ENCODE measurements around the gene COG5. TPM values are rescaled to one million over a fixed set of nuclear protein-coding genes. Genes with fewer than 3 reads are reported as not detected.
"Not testable (repeated sequence)": the region's sequence is repeated elsewhere in the genome, so short reads cannot be mapped to it uniquely, and the experiment has no call there.

COG5 gene
- total RNA-seq, 1 donor from 2014 or later: 47.8 TPM

- no peak for DNase-seq
Measured at GRCh38 chr7:107269790-107270189, 293.9 kb downstream of the COG5 start.

GRCh38 chr7:107268594-107268993, 295.1 kb downstream of the COG5 start:
- DNase-seq: no peak

- no peak for DNase-seq
Measured at GRCh38 chr7:107267138-107267537, 296.6 kb downstream of the COG5 start.

GRCh38 chr7:107264723-107265122, 299.0 kb downstream of the COG5 start:
- DNase-seq: no peak

DNA sequence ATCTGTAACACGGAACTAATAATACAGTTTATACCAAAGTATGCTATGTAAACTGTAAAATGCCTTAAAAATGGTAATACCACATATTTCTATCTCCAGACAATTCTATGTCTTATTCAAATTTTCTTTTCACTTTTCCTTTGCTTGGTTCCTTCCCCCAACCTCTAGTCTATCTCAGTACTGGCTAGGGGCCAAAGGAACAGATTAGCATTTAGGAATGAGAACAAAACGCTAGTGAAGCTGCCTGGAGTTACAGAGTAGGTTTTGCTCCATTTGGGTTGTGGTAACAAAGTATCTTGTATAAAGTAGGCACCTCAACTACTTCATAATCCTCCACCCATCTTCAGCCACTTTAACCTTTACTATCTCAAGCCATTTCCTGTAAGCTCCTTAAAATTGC, 300.9 kb downstream of the COG5 start:
- DNase-seq: no peak

DNA sequence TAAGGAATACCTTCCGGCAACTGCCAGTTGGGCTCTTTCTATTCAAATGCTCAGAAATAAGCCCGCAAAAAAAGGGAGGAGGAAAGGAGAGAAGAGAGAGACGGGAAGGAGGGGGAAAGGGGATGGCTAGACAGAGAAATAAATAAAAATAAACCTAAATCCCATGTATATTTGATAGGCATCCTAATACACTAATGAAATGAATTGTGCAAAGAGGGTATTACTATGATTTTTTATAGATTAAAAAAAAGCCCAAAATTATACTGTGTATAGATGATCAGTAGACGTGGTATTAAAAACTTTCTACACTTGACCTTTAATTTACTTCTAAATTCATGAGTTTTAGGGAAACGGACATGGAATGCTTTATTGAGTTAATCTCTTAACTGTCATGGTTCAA, 305.0 kb downstream of the COG5 start:
- DNase-seq: no peak

DNA sequence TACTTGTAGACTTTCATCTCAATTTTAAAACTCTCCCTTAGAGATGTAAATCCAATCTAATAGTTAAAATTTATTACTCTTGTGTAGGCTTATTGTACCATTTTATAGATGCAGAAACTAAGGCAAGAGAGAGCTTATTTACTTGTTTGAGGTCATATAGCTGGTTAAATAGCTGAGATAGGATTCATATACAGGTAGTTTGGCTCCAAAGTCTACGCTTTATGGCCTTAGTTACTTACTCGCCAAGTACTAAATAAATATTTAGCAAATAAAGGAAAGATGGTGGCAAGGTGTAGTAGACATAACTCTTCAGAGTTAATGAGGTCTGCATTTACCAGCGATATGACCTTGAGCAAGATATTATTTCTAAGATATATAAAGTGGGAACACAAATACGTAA, 308.1 kb downstream of the COG5 start:
- DNase-seq: no peak

DNA sequence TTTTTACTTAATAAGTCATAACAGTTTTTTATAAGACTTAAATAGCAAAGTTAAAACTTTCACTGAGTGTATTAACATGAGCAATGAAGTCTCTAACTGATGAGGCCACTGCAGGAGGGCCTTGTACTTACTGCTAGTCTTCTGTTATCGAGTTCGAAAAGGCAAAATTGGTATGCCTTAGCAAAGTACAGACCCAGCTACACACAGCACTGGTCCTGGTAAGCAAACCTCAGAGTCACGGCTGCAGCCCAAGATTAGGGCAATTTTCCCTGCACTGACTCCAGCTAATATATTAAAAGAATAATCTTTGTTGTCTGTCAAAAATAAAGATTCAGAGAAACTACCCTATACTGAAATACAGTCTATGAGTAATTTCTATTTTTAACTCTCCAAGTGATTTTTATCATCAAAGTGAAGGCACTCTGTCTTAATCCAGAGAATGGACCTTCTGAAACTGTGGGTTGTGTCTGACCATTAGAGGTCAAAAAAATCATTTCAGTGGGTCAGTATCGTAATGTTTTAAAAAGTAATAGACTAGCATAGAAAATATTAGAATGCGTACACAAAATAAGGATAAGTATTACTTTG, 309.2 kb downstream of the COG5 start:
- no peak for DNase-seq

DNA sequence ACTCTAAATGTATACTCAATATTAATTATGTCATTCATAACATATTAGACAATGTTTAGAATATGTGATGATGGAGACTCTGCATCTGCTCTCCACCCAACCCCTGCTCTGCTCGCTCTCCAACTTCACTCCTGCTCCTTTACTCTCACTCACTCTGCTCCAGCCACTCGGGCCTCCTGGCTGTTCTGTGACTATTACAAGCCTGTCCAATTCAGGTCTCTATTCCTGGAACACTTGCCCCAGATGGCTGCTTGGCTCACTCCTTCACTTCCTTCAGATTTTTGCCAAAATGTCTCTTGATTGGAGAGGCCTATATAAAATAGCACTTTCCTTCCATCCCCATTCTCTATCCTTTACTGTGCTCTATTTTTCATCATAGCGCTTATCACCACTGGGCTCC, 310.1 kb downstream of the COG5 start:
- DNase-seq: no peak

DNA sequence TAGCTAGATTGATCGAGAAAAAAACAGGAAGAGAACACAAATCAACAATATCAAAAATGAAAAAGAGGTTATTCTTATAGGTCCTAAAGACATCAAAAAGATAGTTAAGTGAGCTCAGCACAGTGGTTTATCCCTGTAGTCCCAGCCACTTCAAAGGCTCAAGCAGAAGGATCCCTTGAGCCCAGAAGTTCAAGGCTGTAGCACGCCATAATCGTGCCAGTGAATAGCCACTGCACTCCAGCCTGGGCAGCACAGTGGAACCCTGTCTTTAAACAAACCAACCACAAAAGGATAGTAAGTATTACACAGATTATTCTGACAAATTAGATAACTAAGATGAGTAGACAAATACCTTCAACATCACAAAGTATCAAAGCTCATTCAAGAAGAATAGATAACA, 311.8 kb downstream of the COG5 start:
- DNase-seq: no peak

- DNase-seq: no peak
Measured at GRCh38 chr7:107248551-107249316, 315.0 kb downstream of the COG5 start.

DNA sequence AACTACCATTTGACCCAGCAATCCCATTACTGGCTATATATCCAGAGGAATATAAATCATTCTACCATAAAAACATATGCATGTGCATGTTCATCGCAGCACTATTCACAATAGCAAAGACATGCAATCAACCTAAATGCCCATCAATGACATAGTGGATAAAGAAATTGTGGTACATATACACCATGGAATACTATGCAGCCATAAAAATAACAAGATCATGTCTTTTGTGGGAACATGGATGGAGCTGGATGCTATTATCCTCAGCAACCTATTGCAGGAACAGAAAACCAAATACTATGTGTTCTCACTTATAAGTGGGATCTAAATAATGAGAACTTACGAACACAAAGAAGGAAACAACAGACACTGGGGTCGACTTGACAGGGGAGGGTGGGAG, 316.9 kb downstream of the COG5 start:
- not testable (repeated sequence) for DNase-seq

DNA sequence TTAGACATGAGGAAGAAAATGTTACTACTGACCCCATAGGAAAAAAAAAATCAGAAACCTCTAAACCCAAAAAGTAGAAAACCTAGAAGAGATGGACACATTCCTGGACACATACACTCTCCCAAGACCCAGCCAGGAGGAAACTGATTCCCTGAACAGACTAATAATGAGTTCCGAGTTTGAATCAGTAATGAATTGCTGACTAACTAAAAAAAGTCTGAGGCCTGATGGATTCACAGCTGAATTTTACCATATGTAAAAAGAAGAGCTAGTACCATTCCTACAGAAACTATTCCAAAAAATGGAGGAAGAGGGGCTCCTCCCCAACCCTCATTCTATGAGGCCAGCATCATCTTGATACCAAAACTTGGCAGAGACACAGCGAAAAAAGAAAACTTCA, 319.1 kb downstream of the COG5 start:
- no peak for DNase-seq

DNA sequence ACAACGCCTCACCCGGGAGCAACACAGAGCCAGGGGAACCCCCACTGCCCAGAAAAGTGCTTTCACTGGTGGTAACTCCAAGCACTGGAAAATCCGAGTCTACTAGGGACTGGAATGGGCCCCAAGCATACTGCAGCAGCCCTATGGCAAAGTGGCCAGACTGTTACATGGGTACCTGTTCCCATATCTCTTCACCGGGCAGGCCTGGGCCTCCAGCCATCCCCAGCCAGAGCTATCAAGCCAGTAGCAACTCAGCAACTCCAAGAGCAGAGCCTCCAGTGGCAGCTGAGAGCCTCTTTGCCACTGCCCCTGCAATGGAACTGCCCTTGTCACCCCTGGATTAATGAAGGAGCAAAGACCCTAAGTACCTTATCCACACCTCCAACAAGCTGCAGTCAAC, 321.5 kb downstream of the COG5 start:
- no peak for DNase-seq

DNA sequence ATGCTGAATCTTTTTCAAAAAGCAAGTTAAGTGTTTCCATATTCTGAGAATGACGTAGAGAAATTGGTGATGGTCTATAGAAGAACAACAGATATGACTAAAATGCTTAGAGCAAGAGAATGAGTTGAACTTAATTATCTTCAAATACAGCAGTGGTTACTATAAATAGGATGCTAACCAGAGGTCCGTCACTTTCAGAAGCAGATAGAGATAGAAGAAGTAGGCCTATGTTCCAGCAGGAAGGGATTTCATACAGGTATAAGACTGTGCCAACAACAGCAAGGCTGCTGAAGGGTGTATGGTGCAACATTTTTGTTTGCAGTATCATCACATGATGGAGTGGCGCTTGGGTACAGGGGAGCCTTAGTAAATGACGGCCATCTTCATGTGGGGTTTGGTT, 326.3 kb downstream of the COG5 start:
- no peak for DNase-seq

GRCh38 chr7:107236862-107237261, 326.9 kb downstream of the COG5 start:
- peak; percentile 57 for DNase-seq

DNA sequence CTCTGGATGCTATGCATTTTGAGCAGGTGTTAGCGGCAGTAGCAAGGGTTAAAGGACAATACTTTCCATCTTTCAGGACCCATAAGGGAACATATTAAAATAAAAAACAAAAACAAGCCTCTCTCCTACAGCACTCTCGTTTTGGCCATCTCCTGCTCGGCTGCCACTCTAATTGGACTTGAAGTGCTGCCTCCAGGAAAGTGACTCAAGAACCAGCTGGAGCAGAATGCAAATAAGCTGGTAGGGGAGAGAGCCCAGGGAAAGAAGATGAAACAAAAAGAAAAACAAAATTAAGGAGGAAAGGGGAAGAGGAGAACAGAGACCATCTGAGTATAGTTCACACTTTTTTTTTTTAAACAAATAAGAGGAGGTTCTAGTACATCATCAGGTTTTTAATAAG, 329.3 kb downstream of the COG5 start:
- DNase-seq: no peak

- no peak for DNase-seq
Measured at GRCh38 chr7:107233981-107234380, 329.7 kb downstream of the COG5 start.

- no peak for DNase-seq
Measured at GRCh38 chr7:107233174-107233573, 330.5 kb downstream of the COG5 start.

DNA sequence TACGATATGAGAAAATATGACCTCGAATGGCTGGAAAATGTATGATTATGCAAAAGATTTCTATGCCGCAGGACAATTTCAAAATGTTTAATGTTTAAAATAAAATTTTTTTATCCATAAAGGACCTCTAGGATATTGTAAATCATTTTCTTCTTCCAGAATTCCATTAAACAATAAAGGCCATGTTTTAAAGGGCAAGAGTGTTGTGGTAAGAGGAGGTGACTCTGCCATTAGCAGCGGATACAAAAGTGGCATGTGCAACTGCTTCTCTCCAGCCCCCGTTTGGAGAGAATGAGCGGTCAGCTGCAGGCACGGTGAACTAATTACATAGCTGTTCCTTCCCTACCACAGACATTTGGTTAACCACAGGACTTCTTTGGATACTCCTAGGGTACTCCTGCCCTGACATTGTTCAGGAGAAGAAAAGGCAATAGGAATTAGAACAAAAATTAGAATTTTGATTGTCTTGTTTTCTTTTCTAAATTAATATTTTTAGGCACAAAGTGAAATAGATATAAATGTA, 331.1 kb downstream of the COG5 start:
- no peak for DNase-seq

DNA sequence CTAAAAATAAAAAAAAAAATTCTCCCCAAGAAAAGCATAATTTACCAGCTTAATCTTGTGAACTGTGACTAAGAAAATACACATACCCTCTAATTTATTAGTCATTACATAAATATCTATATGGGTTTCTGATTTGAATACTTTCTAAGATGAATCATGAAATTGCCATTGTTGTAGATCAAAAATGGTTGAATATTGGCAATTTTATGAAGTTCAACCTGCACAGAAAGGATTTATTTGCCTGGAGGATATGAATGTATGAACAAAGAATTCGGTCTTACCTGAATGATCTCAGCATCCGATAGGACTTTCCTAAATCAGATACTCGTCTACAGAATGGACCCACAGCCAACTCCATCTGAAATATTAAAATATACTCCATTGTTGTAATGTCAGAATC, 333.4 kb downstream of the COG5 start:
- DNase-seq: no peak

DNA sequence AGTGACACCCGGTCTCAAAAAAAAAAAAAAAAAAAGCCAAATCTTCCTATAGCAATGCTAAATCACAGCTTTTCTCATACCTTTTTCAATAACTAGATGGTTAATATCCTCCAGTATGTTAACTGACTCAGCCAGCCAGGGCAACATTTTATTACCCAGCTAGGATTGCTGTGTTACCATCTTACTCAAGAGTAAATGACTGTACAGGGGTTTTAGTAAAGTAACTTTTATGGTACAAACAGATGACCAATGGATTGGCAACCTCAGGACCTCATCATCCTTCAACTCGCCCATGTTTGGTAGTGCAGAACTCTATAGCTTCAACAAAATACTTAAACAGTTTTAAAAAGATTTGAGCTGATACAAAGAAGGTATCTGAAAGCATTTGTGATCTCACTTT, 335.4 kb downstream of the COG5 start:
- no peak for DNase-seq

- DNase-seq: no peak
Measured at GRCh38 chr7:107224374-107225223, 339.1 kb downstream of the COG5 start.
